Testis (tissue), 2 donors: ENCODE measurements around the gene ERC2.

Experiments used
- POLR2A ChIP-seq: fragments of 450-650 bp; IDR thresholded peaks from one replicate; pipeline ENCODE4 v1.6.1; 2017; ENCODE audit warnings: antibody characterized with exemption, mild to moderate bottlenecking, moderate library complexity
- TF ChIP-seq, protein P1 (sequence below), 3 experiments: fragments of 450-650 bp in 2 of 3; fragments of 200-600 bp in 1 of 3; sonication (generic) in 1 of 3; IDR thresholded peaks; one replicate each; pipeline ENCODE4 v1.5.1; 2016 to 2019; ENCODE audit warnings: antibody characterized with exemption in 3 of 3, mild to moderate bottlenecking in 2 of 3, moderate library complexity in 1 of 3

- TF ChIP-seq, protein P1, sequence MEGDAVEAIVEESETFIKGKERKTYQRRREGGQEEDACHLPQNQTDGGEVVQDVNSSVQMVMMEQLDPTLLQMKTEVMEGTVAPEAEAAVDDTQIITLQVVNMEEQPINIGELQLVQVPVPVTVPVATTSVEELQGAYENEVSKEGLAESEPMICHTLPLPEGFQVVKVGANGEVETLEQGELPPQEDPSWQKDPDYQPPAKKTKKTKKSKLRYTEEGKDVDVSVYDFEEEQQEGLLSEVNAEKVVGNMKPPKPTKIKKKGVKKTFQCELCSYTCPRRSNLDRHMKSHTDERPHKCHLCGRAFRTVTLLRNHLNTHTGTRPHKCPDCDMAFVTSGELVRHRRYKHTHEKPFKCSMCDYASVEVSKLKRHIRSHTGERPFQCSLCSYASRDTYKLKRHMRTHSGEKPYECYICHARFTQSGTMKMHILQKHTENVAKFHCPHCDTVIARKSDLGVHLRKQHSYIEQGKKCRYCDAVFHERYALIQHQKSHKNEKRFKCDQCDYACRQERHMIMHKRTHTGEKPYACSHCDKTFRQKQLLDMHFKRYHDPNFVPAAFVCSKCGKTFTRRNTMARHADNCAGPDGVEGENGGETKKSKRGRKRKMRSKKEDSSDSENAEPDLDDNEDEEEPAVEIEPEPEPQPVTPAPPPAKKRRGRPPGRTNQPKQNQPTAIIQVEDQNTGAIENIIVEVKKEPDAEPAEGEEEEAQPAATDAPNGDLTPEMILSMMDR (IDR thresholded peaks at IDR 0.05), result no peak
- no peak for TF ChIP-seq POLR2A
These were observed 693.4 kb downstream of the ERC2 start for GRCh38 chr3:55774856-55775255.
